ENCODE data around the gene SOWAHA.

The SOWAHA gene

DNA sequence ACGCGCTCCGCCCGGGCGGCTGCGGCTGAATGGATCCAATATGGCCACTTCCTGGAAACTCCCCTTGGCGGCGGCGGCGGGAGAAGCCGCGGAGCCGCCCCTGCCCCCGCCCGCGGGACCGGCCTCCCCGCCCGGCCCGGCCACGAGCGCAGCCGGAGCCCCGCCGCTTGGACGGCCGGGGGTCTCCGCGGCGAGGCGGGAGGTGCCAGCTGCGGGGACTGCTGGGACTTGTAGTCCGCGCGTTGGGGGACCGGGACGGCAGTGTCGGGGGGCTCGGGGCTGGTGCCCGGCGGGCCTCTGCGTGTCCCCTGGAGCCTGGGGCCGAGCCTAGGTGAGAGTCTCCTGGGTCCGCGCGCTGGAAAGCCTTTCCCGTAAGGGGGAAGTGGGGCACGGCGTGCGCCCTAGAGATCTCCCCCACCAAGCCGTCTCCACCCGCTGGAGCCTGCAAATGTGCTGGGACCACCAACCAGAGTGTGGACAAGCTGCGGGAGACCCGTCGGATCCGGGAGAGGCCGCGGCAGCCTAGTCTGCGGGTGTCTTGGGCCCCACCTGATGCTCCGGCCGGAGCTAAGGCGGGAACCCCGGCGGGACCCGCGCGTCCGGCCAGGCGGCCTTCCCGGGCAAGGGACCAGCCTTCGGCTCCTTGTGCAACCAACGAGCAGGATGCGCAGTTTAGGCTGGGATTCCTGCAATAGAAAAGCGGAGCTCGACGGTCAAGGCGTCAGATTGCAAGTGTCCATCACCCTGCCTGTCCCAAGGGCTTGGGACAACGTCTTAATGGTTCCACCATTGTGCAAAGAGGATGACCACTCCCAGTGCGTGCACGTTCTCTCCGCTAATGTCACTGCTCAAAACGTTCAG is 35.7 kb upstream of the SOWAHA start, which contains the start of gene SEPTIN8:
Gene SEPTIN8 (minus strand): TSS at position 31 of the 861 bp plus-strand sequence. CDS start 102 bp downstream, outside the sequence.
- TF ChIP-seq Cebpa-rat (IDR thresholded peaks at IDR 0.05): no peak
- H3K9ac ChIP-seq: peak within 1 kb of the TSS; percentile 80
- H3K9me3 ChIP-seq: no peaks in the 10 kb centered on the region
- peak within 1 kb of the TSS; percentile 86 for H3K4me3 ChIP-seq
- peak within 1 kb of the TSS; percentile 78 for H3K27ac ChIP-seq
- H3K36me3 ChIP-seq: no peaks in the 10 kb centered on the region
- H3K4me2 ChIP-seq: peak within 1 kb of the TSS; percentile 98
- H4K20me1 ChIP-seq: 0 out of 2 replicates have a peak, but pooled peaks cover 22% of the 10 kb centered on the region
- peaks cover 16% of the 10 kb centered on the region for H3K4me1 ChIP-seq
- H3K27me3 ChIP-seq: peaks cover 52% of the 10 kb centered on the region

DNA sequence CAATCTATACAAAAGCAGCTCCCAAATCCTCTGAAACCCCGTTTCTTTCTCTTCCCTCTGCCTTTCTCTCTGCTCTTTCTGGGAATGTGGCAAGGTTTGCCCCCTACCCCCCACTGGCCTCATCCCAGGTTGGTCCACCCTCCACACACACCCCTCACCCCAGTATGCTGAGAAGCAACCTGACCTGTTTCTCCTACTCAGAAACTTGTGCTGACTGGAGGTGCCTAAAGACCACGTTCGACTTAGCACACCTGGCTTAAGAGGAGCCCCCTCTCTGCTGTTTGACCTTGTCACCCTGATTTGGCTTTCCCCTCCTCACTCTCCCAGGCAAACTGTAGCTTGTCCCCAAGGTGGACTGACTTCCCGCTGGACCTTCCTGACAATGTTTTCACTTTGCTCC is 35.0 kb upstream of the SOWAHA start:
- Histone ChIP-seq H3K4me3 (peak overlapping the region; percentile 86; the same call in 1 of the 2 replicates), H3K4me2 (peak overlapping the region; percentile 98), H3K27me3 (peaks cover 52% of the 10 kb centered on the region), H3K36me3 (no peaks in the 10 kb centered on the region), H4K20me1 (0 out of 2 replicates have a peak, but pooled peaks cover 15% of the 10 kb centered on the region), H3K9ac (no peak overlapping the region), H3K4me1 (peaks cover 16% of the 10 kb centered on the region), H3K9me3 (no peaks in the 10 kb centered on the region), H3K27ac (no peak overlapping the region)
- no peak for TF ChIP-seq Cebpa-rat (IDR thresholded peaks at IDR 0.05)

DNA sequence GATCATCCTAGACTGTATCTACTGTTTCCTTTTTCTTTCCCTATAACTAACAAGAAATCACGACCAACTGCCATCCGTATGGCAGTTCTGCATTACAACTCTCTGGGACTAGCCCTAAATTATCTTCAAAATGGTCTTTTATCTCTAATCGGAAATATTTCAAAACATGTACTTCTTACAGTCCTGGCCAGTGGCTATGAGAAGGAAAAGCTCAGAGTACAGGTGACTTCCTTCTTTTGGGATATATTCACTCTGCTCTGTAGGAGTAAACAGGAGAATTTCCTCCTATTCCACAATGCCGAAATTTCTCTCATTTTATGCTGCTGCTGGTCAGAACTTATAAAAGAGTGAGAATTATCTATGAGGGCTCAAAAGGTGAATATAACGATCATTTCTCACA is 34.2 kb upstream of the SOWAHA start:
- H3K4me2 ChIP-seq: no peak overlapping the region
- 0 out of 2 replicates have a peak, but pooled peaks cover 13% of the 10 kb centered on the region for H4K20me1 ChIP-seq
- no peaks in the 10 kb centered on the region for H3K9me3 ChIP-seq
- peaks cover 52% of the 10 kb centered on the region for H3K27me3 ChIP-seq
- no peak overlapping the region for H3K9ac ChIP-seq
- H3K27ac ChIP-seq: no peak overlapping the region
- no peak for TF ChIP-seq Cebpa-rat (IDR thresholded peaks at IDR 0.05)
- peaks cover 16% of the 10 kb centered on the region for H3K4me1 ChIP-seq
- no peaks in the 10 kb centered on the region for H3K36me3 ChIP-seq
- no peak overlapping the region for H3K4me3 ChIP-seq

DNA sequence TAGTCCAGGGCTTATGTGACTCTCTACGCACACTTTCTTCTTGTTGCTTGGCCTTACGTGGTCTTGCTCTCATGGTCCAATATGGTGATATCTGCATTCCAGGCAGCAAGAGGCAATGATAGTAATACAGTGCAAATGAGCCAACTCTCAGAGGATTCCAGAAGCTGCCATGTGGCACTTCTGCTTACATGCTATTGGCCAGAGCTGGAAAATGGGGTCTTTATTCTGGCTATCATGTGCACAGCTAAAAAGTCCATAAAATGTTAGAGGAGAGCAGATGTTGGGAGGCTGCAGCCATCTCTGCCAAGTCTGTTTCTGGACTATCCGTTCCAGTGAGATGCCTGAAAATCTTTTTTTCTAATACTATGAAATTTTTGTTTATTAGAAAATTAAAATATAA is 33.1 kb upstream of the SOWAHA start:
- Histone ChIP-seq H3K4me3 (no peak overlapping the region), H3K9me3 (no peaks in the 10 kb centered on the region), H3K36me3 (no peaks in the 10 kb centered on the region), H3K4me2 (no peak overlapping the region), H3K4me1 (peaks cover 18% of the 10 kb centered on the region), H3K9ac (no peak overlapping the region), H4K20me1 (0 out of 2 replicates have a peak, but pooled peaks cover 4% of the 10 kb centered on the region), H3K27ac (no peak overlapping the region), H3K27me3 (peaks cover 47% of the 10 kb centered on the region)
- TF ChIP-seq Cebpa-rat (IDR thresholded peaks at IDR 0.05): no peak

DNA sequence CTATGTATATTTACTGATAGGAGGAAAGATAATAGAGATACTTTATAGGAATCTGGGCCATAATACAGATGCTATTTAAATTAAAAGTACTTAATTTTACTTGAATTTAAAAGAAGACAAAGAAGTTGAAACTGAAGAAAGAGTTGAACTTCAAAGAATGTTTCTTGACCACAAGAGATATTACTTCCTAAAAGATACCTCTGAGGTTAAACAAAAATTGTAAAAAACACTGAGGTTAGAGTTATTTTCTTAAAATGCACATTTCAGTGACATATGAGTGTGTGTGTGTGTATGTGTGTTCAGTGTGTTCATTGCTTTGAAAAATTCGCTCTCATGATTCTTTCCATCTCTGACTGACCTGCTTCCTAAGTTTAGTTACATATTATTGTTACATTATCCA is 32.5 kb upstream of the SOWAHA start:
- TF ChIP-seq Cebpa-rat (IDR thresholded peaks at IDR 0.05): no peak
- Histone ChIP-seq H3K9ac (no peak overlapping the region), H3K27ac (no peak overlapping the region), H3K4me1 (peaks cover 24% of the 10 kb centered on the region), H3K4me3 (no peak overlapping the region), H3K9me3 (no peaks in the 10 kb centered on the region), H3K36me3 (no peaks in the 10 kb centered on the region), H3K4me2 (no peak overlapping the region), H3K27me3 (peaks cover 40% of the 10 kb centered on the region), H4K20me1 (no peaks in the 10 kb centered on the region)

DNA sequence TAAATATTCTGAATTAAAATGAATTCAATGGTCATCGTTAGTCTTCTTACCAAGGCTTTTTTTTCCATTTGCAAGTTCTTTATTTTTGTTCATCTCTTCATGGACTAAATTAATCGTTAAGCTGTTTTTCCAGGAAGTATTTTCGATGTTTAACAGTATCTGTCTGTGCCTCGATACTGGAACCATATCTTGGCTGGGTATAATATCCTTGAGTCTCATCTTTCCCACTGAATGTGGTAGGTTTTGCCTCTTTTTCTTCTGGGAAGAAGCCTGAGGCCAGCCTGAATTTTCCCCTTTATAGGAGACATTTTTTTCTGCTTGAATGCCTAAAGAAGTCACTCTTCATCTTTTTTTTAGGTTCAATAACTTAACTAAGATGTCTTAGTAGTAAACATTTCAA is 32.1 kb upstream of the SOWAHA start:
- Histone ChIP-seq H3K4me3 (no peak overlapping the region), H3K27ac (no peak overlapping the region), H3K4me1 (peaks cover 25% of the 10 kb centered on the region), H3K36me3 (no peaks in the 10 kb centered on the region), H4K20me1 (no peaks in the 10 kb centered on the region), H3K27me3 (peaks cover 36% of the 10 kb centered on the region), H3K9me3 (no peaks in the 10 kb centered on the region), H3K4me2 (no peak overlapping the region), H3K9ac (no peak overlapping the region)
- TF ChIP-seq Cebpa-rat (IDR thresholded peaks at IDR 0.05): no peak

DNA sequence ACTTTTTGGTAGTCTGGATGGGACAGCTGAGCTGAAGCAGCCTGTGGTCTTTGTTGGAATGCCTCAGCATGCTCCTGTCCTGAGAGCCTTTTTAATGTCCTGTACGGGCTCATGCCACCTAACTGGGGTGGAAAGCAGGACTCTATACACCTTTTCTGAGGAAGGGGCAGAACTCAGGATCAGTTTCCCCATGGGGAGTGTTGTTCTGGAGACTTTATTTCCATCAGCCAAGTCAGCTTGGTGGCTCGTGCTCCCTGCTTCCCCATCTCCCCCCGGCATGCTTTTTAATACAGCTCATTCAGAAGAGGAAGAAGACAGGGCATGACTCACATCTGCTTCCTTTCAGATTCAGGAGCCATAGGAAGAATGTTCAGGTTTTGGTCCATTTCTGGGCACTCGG is 31.0 kb upstream of the SOWAHA start:
- no peak overlapping the region for H3K9ac ChIP-seq
- H4K20me1 ChIP-seq: no peaks in the 10 kb centered on the region
- H3K4me3 ChIP-seq: no peak overlapping the region
- no peaks in the 10 kb centered on the region for H3K36me3 ChIP-seq
- H3K27me3 ChIP-seq: peaks cover 27% of the 10 kb centered on the region
- no peak overlapping the region for H3K4me2 ChIP-seq
- TF ChIP-seq Cebpa-rat (IDR thresholded peaks at IDR 0.05): no peak
- no peak overlapping the region for H3K27ac ChIP-seq
- peaks cover 19% of the 10 kb centered on the region for H3K4me1 ChIP-seq
- H3K9me3 ChIP-seq: no peaks in the 10 kb centered on the region

DNA sequence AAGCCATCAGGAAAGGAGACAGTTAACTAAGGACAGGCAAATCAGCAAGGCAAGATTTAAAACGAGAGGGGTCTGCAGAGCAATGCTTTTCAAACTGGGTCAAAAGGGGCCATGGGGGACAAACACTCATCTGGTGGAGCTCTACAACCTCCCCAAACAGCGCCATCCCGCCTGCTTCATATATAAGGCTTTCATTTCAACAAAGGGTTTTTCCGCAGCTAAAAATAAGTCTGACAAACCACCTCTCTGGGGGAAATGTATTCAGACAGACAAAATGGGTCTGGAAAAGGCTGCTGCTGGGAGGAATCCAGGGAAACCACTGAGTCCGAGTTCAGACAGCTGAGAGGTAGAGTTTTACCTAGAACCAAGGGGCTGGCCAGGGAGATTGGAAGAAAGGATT is 27.7 kb upstream of the SOWAHA start:
- no peak overlapping the region for H3K4me3 ChIP-seq
- no peaks in the 10 kb centered on the region for H3K36me3 ChIP-seq
- H3K4me1 ChIP-seq: peaks cover 14% of the 10 kb centered on the region
- no peak overlapping the region for H3K27ac ChIP-seq
- no peak overlapping the region for H3K9ac ChIP-seq
- no peaks in the 10 kb centered on the region for H3K27me3 ChIP-seq
- TF ChIP-seq Cebpa-rat (IDR thresholded peaks at IDR 0.05): no peak
- H3K4me2 ChIP-seq: peak overlapping the region; percentile 63
- H4K20me1 ChIP-seq: no peaks in the 10 kb centered on the region
- H3K9me3 ChIP-seq: no peaks in the 10 kb centered on the region

DNA sequence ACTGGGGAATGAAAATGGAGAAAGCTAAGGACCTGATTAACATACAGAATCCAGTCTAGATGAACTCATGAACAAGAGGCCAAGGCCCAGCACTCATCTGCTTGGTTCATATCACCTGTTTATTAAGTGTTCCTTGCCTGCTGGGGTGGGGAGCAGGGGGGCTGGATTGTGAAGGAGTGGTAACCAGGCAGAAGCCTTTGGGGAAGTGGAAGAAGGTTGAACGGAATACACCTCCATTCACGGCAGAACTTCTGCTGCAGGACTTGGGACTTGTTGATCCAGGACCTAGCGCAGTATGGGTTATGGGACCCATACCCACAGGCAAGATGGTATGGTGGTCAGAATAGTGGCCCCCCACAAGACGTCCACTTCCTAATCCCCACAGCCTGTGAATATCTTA is 27.2 kb upstream of the SOWAHA start:
- no peak overlapping the region for H3K4me3 ChIP-seq

DNA sequence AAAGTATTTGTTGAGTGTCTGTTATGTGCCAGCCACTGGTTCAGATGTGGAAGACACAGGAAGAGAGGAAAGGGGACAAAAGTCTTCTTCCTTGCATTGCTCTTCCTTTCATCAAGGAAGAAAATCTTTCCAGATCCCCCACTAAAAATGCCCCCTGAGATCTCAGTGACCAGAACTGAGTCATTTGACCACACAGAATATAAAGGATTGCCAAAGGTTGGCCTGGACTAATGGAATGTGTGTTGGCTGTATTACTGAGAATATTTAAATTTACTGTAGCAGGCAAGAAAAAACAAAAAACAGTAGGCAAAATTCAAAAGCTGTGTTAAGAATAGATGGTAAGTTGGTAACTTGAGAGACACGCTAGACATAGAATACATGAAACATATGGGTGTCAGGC is 26.0 kb upstream of the SOWAHA start:
- H3K9me3 ChIP-seq: no peaks in the 10 kb centered on the region
- no peaks in the 10 kb centered on the region for H4K20me1 ChIP-seq
- no peak for TF ChIP-seq Cebpa-rat (IDR thresholded peaks at IDR 0.05)
- H3K4me2 ChIP-seq: no peak overlapping the region
- H3K27ac ChIP-seq: no peak overlapping the region
- no peaks in the 10 kb centered on the region for H3K27me3 ChIP-seq
- H3K9ac ChIP-seq: no peak overlapping the region
- H3K36me3 ChIP-seq: no peaks in the 10 kb centered on the region
- peaks cover 14% of the 10 kb centered on the region for H3K4me1 ChIP-seq
- no peak overlapping the region for H3K4me3 ChIP-seq

More for the DNA sequence above, 27.2 kb upstream of the SOWAHA start:
- Histone ChIP-seq H4K20me1 (no peaks in the 10 kb centered on the region), H3K4me2 (peak overlapping the region; percentile 63), H3K4me1 (peaks cover 14% of the 10 kb centered on the region), H3K9ac (no peak overlapping the region), H3K27ac (no peak overlapping the region), H3K36me3 (no peaks in the 10 kb centered on the region), H3K9me3 (no peaks in the 10 kb centered on the region), H3K27me3 (no peaks in the 10 kb centered on the region)
- no peak for TF ChIP-seq Cebpa-rat (IDR thresholded peaks at IDR 0.05)

All from BLaER1 (cell line).